GM12878 (cell line): ENCODE measurements around the gene HNRNPLL. TPM values are rescaled to one million over a fixed set of nuclear protein-coding genes. Genes with fewer than 3 reads are reported as not detected.
"Not testable (repeated sequence)": the region's sequence is repeated elsewhere in the genome, so short reads cannot be mapped to it uniquely, and the experiment has no call there.

Source experiments
- ATAC-seq: fragments of 200-7000 bp; cut with Tn5 transposase; 3 replicates; pipeline ENCODE4 v1.9.1; 2020; ENCODE audit warnings: mild to moderate bottlenecking, moderate library complexity
- BruUV-seq: library from RNA; stranded (reverse); fragments of 400-500 nt; replicated peaks from 2 replicates; lab custom pipeline; 2021; lab: Mats Ljungman, UMichigan
- CTCF ChIA-PET: fragments of 300-600 bp; sonication (Branson Sonifier 250); formaldehyde crosslinking; extraction: SDS; loops from one replicate; lab custom pipeline; 2021; ENCODE audit warnings: inconsistent platforms; lab: Yijun Ruan, JAX
- POLR2A ChIA-PET: fragments of 350-600 bp; formaldehyde crosslinking; extraction: SDS; loops from one replicate; lab custom pipeline; 2021; ENCODE audit warnings: inconsistent platforms; lab: Charles Lee
- RAD21 ChIA-PET: fragments of 300-600 bp; sonication (Branson Sonifier 250); formaldehyde crosslinking; loops from one replicate; lab custom pipeline; 2023; ENCODE audit warnings: antibody characterized with exemption; ENCODE audit not compliant: unreplicated experiment; lab: Charles Lee
- SMC1A ChIA-PET: fragments of 300-600 bp; sonication (Branson Sonifier 250); formaldehyde crosslinking; loops from one replicate; lab custom pipeline; 2023; ENCODE audit not compliant: unreplicated experiment, uncharacterized antibody; lab: Charles Lee
- DNase-seq: peaks from one replicate; pipeline ENCODE4 v3.0.0-alpha.2; 2011; ENCODE audit warnings: low read depth, low spot score
- FAIRE-seq: peaks from 3 replicates; lab custom pipeline; 2011; peaks lifted over from hg19 to GRCh38; lab: Jason Lieb, UNC
- H2AFZ ChIP-seq: 2 replicates; pipeline ENCODE4 v1.6.0; 2011; ENCODE audit warnings: low read depth, low read length, control low read depth; ENCODE audit not compliant: control insufficient read depth
- H3K27ac ChIP-seq: 2 replicates; pipeline ENCODE4 v1.5.1; 2011; ENCODE audit warnings: control low read depth; ENCODE audit not compliant: control insufficient read depth, insufficient read depth
- H3K27me3 ChIP-seq, 2 experiments: replicated peaks in 1 of 2; 2 replicates each; pipeline versions ENCODE4 v1.6.0 to v1.6.1; 2011; ENCODE audit warnings: low read length in 1 of 2; ENCODE audit not compliant: control insufficient read depth in 2 of 2, insufficient read depth in 2 of 2
- H3K36me3 ChIP-seq, 2 experiments: 2 replicates each; pipeline ENCODE4 v1.5.1; 2011; ENCODE audit warnings: low read length in 1 of 2; ENCODE audit not compliant: control insufficient read depth in 2 of 2, insufficient read depth in 2 of 2
- H3K4me1 ChIP-seq: 2 replicates; pipeline ENCODE4 v1.6.1; 2011; ENCODE audit warnings: mild to moderate bottlenecking, low read length, moderate library complexity, mixed read lengths; ENCODE audit not compliant: control insufficient read depth, insufficient read depth
- H3K4me2 ChIP-seq: 2 replicates; pipeline ENCODE4 v1.6.0; 2011; ENCODE audit warnings: control low read depth; ENCODE audit not compliant: control insufficient read depth, insufficient read depth
- H3K4me3 ChIP-seq: fragments of 200-600 bp; sonication (generic); 2 replicates; pipeline ENCODE4 v1.5.1; 2016
- H3K79me2 ChIP-seq: 2 replicates; pipeline ENCODE4 v1.6.0; 2011; ENCODE audit warnings: low read length; ENCODE audit not compliant: control insufficient read depth, insufficient read depth
- H3K9ac ChIP-seq: 2 replicates; pipeline ENCODE4 v1.8.0; 2011; ENCODE audit warnings: low read length, control low read depth, mixed read lengths; ENCODE audit not compliant: control insufficient read depth, insufficient read depth
- H3K9me3 ChIP-seq: replicated peaks from 3 replicates; pipeline ENCODE4 v1.5.1; 2011; ENCODE audit warnings: mild to moderate bottlenecking, low read length; ENCODE audit not compliant: control insufficient read depth, insufficient read depth
- H4K20me1 ChIP-seq: 2 replicates; pipeline ENCODE4 v1.6.0; 2011; ENCODE audit not compliant: control insufficient read depth, insufficient read depth
- ETV6 ChIP-seq, 2 experiments: fragments of 450-650 bp in 1 of 2; IDR thresholded peaks in 1 of 2; conservative IDR thresholded peaks in 1 of 2; 2 replicates each; pipeline ENCODE4 v1.6.1; 2014; ENCODE audit warnings: antibody characterized with exemption in 1 of 2, borderline replicate concordance in 1 of 2, low read depth in 1 of 2, mild to moderate bottlenecking in 1 of 2, moderate library complexity in 1 of 2
- HDGF ChIP-seq: fragments of 450-650 bp; IDR thresholded peaks from 2 replicates; pipeline ENCODE4 v1.6.1; 2016; ENCODE audit warnings: antibody characterized with exemption
- IRF3 ChIP-seq: fragments of 450-650 bp; IDR thresholded peaks from 2 replicates; pipeline ENCODE4 v1.6.1; 2014; ENCODE audit warnings: mild to moderate bottlenecking
- MTA3 ChIP-seq: IDR thresholded peaks from 2 replicates; pipeline ENCODE4 v1.6.1; 2012; ENCODE audit warnings: low read length, inconsistent platforms, borderline replicate concordance
- RELA ChIP-seq: fragments of 450-650 bp; IDR thresholded peaks from 2 replicates; pipeline ENCODE4 v1.8.0; 2014; ENCODE audit warnings: borderline replicate concordance; ENCODE audit not compliant: partially characterized antibody
- SMARCA5 ChIP-seq: fragments of 450-650 bp; IDR thresholded peaks from 2 replicates; pipeline ENCODE4 v1.6.1; 2017; ENCODE audit warnings: mild to moderate bottlenecking
- WGBS: methylation state at CpG from one replicate; pipeline ENCODE4 v1.1.6; 2016; ENCODE audit warnings: low lambda C conversion rate; ENCODE audit not compliant: insufficient replicate concordance, insufficient coverage; ENCODE audit errors: missing lambda C conversion rate; 5-methylcytosine and 5-hydroxymethylcytosine counted together
- in situ Hi-C: fragments of 300-500 bp; cut with MboI; formaldehyde crosslinking; loops from 9 replicates; pipeline ENCODE4 v1.14.3; 2018; ENCODE audit warnings: mixed read lengths
- intact Hi-C: fragments of 100-400 bp; cut with micrococcal nuclease; formaldehyde crosslinking; loops from one replicate; pipeline ENCODE4 v1.14.2; 2022; ENCODE audit not compliant: unreplicated experiment
- polyA plus RNA-seq, 11 experiments: library from polyadenylated mRNA; depleted of rRNA in 4 of 11; unstranded in 6 of 11; stranded (reverse) in 5 of 11; fragments of >200 nt; fragmentation: Nextera tagmentation in 4 of 11; fragmentation: Illumina TruSeq in 1 of 11; extraction: Ambion mirVana in 4 of 11; extraction: Trizol in 1 of 11; gene quantifications; 1 replicate in 1 of 11; 2 replicates in 10 of 11; pipeline versions ENCODE4 v1.2.1 to v1.2.3, GENCODE V29; 2011 to 2016; ENCODE audit warnings: inconsistent platforms in 2 of 11, missing spikeins in 2 of 11, low read depth in 1 of 11
- total RNA-seq, 4 experiments: library from RNA; depleted of rRNA in 3 of 4; stranded (reverse); fragments of >200 nt in 3 of 4; fragmentation: Illumina TruSeq in 1 of 4; extraction: Trizol in 1 of 4; gene quantifications; 2 replicates each; pipeline versions ENCODE4 v1.2.1 to v1.2.3, GENCODE V29; 2013 to 2021
- TF ChIP-seq, protein P1 (sequence below): fragments of 450-650 bp; IDR thresholded peaks from 2 replicates; pipeline ENCODE4 v1.6.1; 2018; ENCODE audit warnings: mild to moderate bottlenecking, low read depth, moderate library complexity; ENCODE audit not compliant: partially characterized antibody

The HNRNPLL gene
- total and polyA plus RNA-seq, 10 of the 15 experiments (the other 5 are each of a cell fraction or from before 2014, with no cell fraction given): 0.98 to 27.1 (median 2.9) TPM

DNA sequence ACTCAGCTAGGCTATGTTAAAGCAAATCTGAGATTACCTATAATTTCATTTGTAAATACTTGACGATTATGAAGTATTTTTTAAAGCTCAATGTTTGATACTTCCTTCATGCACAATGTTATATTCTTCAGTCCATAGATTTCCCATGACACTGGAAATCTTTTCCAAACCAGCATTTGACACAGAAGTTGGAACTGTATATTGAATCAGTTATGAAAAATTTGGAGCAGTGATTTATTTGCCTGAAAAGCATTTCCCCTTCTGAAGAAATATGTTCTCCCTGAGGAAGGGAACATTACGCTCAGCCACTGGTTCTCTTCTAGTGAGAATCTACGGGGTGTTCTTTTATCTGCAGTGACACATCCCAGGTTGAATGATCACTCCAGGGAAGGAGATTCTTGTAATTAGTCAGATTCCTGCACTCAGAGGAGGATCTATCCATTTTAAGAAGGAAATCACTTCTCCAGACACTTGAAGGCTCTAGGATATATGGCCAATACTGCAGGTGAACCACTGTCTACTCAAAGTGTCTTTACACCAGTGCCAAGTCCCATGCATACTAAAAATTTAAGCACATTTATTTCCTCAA is 64.7 kb downstream of the HNRNPLL start:
- Histone ChIP-seq H3K9ac (no peak overlapping the region), H3K4me2 (no peak overlapping the region), H3K27ac (no peak overlapping the region), H3K9me3 (no peaks in the 10 kb centered on the region), H3K4me1 (peaks cover 11% of the 10 kb centered on the region), H3K36me3 (no peaks in the 10 kb centered on the region), H4K20me1 (no peaks in the 10 kb centered on the region), H3K79me2 (no peaks in the 10 kb centered on the region), H3K4me3 (no peak overlapping the region), H3K27me3 (no peaks in the 10 kb centered on the region), H2AFZ (no peak overlapping the region)
- TF ChIP-seq RELA (no peak), ETV6 (conservative IDR thresholded peaks at IDR 0.05 in 1 of 2, IDR thresholded peaks at IDR 0.05 in 1 of 2; ENCODE audit: borderline replicate concordance in 1 of 2, low read depth in 1 of 2) (no peak), SMARCA5 (no peak), HDGF (no peak), IRF3 (no peak), MTA3 (no peak)
- TF ChIP-seq, protein P1, sequence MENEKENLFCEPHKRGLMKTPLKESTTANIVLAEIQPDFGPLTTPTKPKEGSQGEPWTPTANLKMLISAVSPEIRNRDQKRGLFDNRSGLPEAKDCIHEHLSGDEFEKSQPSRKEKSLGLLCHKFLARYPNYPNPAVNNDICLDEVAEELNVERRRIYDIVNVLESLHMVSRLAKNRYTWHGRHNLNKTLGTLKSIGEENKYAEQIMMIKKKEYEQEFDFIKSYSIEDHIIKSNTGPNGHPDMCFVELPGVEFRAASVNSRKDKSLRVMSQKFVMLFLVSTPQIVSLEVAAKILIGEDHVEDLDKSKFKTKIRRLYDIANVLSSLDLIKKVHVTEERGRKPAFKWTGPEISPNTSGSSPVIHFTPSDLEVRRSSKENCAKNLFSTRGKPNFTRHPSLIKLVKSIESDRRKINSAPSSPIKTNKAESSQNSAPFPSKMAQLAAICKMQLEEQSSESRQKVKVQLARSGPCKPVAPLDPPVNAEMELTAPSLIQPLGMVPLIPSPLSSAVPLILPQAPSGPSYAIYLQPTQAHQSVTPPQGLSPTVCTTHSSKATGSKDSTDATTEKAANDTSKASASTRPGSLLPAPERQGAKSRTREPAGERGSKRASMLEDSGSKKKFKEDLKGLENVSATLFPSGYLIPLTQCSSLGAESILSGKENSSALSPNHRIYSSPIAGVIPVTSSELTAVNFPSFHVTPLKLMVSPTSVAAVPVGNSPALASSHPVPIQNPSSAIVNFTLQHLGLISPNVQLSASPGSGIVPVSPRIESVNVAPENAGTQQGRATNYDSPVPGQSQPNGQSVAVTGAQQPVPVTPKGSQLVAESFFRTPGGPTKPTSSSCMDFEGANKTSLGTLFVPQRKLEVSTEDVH: no peak
- no peak for DNase-seq
- ChIA-PET POLR2A (no interaction called here), SMC1A (interaction anchor here (0.7 to 2.0 kb wide), 5 partner anchors 24 to 206 kb away, joined by 3 to 9 read pairs (median 4); no protein-coding TSS in a partner anchor), CTCF (interaction anchor here (0.8 to 4.4 kb wide), 9 partner anchors 10 to 187 kb away, joined by 3 to 27 read pairs (median 3); no protein-coding TSS in a partner anchor), RAD21 (interaction anchor here (0.7 to 1.1 kb wide), 2 partner anchors 167 to 194 kb away, joined by 3 read pairs; no protein-coding TSS in a partner anchor)
- no TSS peak for BruUV-seq
- WGBS: 13% methylated on average over 3 of the region's 3 CpGs
- intact Hi-C loops: loop anchor here (2.0 kb wide), 2 partner anchors 41 to 189 kb away; no protein-coding TSS in a partner anchor
- no peak for FAIRE-seq
- no peak for ATAC-seq
- in situ Hi-C loops: loop anchor here (5.0 kb wide), 1 partner anchor 199 kb away; no protein-coding TSS in a partner anchor

- H3K9me3 ChIP-seq, H3K79me2 ChIP-seq, DNase-seq, FAIRE-seq, H3K4me2 ChIP-seq, POLR2A ChIA-PET, BruUV-seq, ATAC-seq, H3K27ac ChIP-seq, H3K4me3 ChIP-seq, H3K9ac ChIP-seq, H4K20me1 ChIP-seq, H2AFZ ChIP-seq, H3K27me3 ChIP-seq, H3K36me3 ChIP-seq: not testable (repeated sequence)
- 72% methylated on average over 13 of the region's 13 CpGs for WGBS
- SMC1A ChIA-PET: interaction anchor here (1.2 to 2.0 kb wide), 5 partner anchors 39 to 206 kb away, joined by 4 to 9 read pairs (median 4); no protein-coding TSS in a partner anchor
- RAD21 ChIA-PET: interaction anchor here (0.9 to 2.1 kb wide), 4 partner anchors 32 to 195 kb away, joined by 3 to 9 read pairs (median 3); no protein-coding TSS in a partner anchor
- peaks cover 14% of the 10 kb centered on the region for H3K4me1 ChIP-seq
- in situ Hi-C loops: loop anchor here (5.0 kb wide), 1 partner anchor 200 kb away; no protein-coding TSS in a partner anchor
- CTCF ChIA-PET: interaction anchor here (0.6 to 4.4 kb wide), 17 partner anchors 11 to 1293 kb away, joined by 3 to 27 read pairs (median 3); no protein-coding TSS in a partner anchor
- intact Hi-C loops: loop anchor here (2.0 kb wide), 2 partner anchors 42 to 190 kb away; no protein-coding TSS in a partner anchor
Observed at GRCh38 chr2:38537296-38537695, 65.4 kb downstream of the HNRNPLL start.
